Measurements from ENCODE around the gene AKR7A3.
"Not testable (repeated sequence)": the region's sequence is repeated elsewhere in the genome, so short reads cannot be mapped to it uniquely, and the experiment has no call there.

AKR7A3 gene

GRCh38 chr1:19268445-19268844 lies 20.1 kb downstream of the AKR7A3 start:
- H3K27me3 ChIP-seq (ENCODE audit: low read depth), result no peaks in the 10 kb centered on the region
- H3K4me1 ChIP-seq, result no peaks in the 10 kb centered on the region
- no peaks in the 10 kb centered on the region for H3K36me3 ChIP-seq (replicated peaks)
- no peak overlapping the region for H3K4me3 ChIP-seq
- in situ Hi-C loops (cut with MboI; ENCODE audit: low sequenced_read_pairs), result no loop called here
- H3K9me3 ChIP-seq, result no peaks in the 10 kb centered on the region
- DNase-seq (ENCODE audit: low spot score in 2 of 2), result no peak

- H3K4me1 ChIP-seq, result no peaks in the 10 kb centered on the region
- in situ Hi-C loops (cut with MboI; ENCODE audit: low sequenced_read_pairs), result no loop called here
- H3K27me3 ChIP-seq (ENCODE audit: low read depth), result no peaks in the 10 kb centered on the region
Measured at GRCh38 chr1:19262744-19263143, 25.8 kb downstream of the AKR7A3 start.

GRCh38 chr1:19262047-19262446 lies 26.5 kb downstream of the AKR7A3 start:
- no peaks in the 10 kb centered on the region for H3K9me3 ChIP-seq
- H3K4me1 ChIP-seq, result no peaks in the 10 kb centered on the region
- H3K36me3 ChIP-seq (replicated peaks), result peaks cover 39% of the 10 kb centered on the region
- no peaks in the 10 kb centered on the region for H3K27me3 ChIP-seq (ENCODE audit: low read depth)
- in situ Hi-C loops (cut with MboI; ENCODE audit: low sequenced_read_pairs), result no loop called here
- H3K4me3 ChIP-seq, result no peak overlapping the region
- peak in 1 of 2 experiments; percentile 29 for DNase-seq (ENCODE audit: low spot score in 2 of 2)

More at GRCh38 chr1:19262744-19263143, 25.8 kb downstream of the AKR7A3 start:
- H3K9me3 ChIP-seq, result no peaks in the 10 kb centered on the region
- no peak for DNase-seq (ENCODE audit: low spot score in 2 of 2)
- H3K4me3 ChIP-seq, result no peak overlapping the region
- peaks cover 32% of the 10 kb centered on the region for H3K36me3 ChIP-seq (replicated peaks)

- DNase-seq (ENCODE audit: low spot score in 2 of 2), result no peak
- Histone ChIP-seq H3K9me3 (no peaks in the 10 kb centered on the region), H3K4me1 (no peaks in the 10 kb centered on the region), H3K27me3 (ENCODE audit: low read depth) (no peaks in the 10 kb centered on the region), H3K36me3 (replicated peaks) (peaks cover 55% of the 10 kb centered on the region), H3K4me3 (no peak overlapping the region)
- in situ Hi-C loops (cut with MboI; ENCODE audit: low sequenced_read_pairs), result no loop called here
Measured at GRCh38 chr1:19260211-19261138, 28.1 kb downstream of the AKR7A3 start.

GRCh38 chr1:19258353-19258752 lies 30.2 kb downstream of the AKR7A3 start:
- no peak for DNase-seq (ENCODE audit: low spot score in 2 of 2)
- no peaks in the 10 kb centered on the region; the same call in 1 of the 2 replicates for H3K4me1 ChIP-seq
- no peaks in the 10 kb centered on the region for H3K27me3 ChIP-seq (ENCODE audit: low read depth)
- H3K4me3 ChIP-seq, result no peak overlapping the region
- H3K9me3 ChIP-seq, result no peaks in the 10 kb centered on the region
- H3K36me3 ChIP-seq (replicated peaks), result peaks cover 63% of the 10 kb centered on the region
- in situ Hi-C loops (cut with MboI; ENCODE audit: low sequenced_read_pairs), result no loop called here

GRCh38 chr1:19257178-19257914 lies 31.2 kb downstream of the AKR7A3 start:
- Histone ChIP-seq H3K27me3 (ENCODE audit: low read depth) (no peaks in the 10 kb centered on the region), H3K9me3 (no peaks in the 10 kb centered on the region), H3K4me3 (no peak overlapping the region), H3K36me3 (replicated peaks) (peaks cover 64% of the 10 kb centered on the region), H3K4me1 (no peaks in the 10 kb centered on the region; the same call in 1 of the 2 replicates)
- no peak for DNase-seq (ENCODE audit: low spot score in 2 of 2)
- in situ Hi-C loops (cut with MboI; ENCODE audit: low sequenced_read_pairs), result no loop called here

- H3K27me3 ChIP-seq (ENCODE audit: low read depth); DNase-seq (ENCODE audit: low spot score in 2 of 2); H3K9me3 ChIP-seq; in situ Hi-C loops (cut with MboI; ENCODE audit: low sequenced_read_pairs); H3K4me3 ChIP-seq; H3K4me1 ChIP-seq: not testable (repeated sequence)
- peaks cover 71% of the 10 kb centered on the region for H3K36me3 ChIP-seq (replicated peaks)
Measured at GRCh38 chr1:19256301-19256700, 32.3 kb downstream of the AKR7A3 start.

GRCh38 chr1:19255288-19255687 lies 33.3 kb downstream of the AKR7A3 start:
- H3K4me3 ChIP-seq, result no peak overlapping the region
- in situ Hi-C loops (cut with MboI; ENCODE audit: low sequenced_read_pairs), result no loop called here
- no peaks in the 10 kb centered on the region for H3K27me3 ChIP-seq (ENCODE audit: low read depth)
- H3K9me3 ChIP-seq, result no peaks in the 10 kb centered on the region
- H3K36me3 ChIP-seq (replicated peaks), result peaks cover 64% of the 10 kb centered on the region
- H3K4me1 ChIP-seq, result peaks cover 4% of the 10 kb centered on the region
- DNase-seq (ENCODE audit: low spot score in 2 of 2), result no peak

- H3K27me3 ChIP-seq (ENCODE audit: low read depth), result no peaks in the 10 kb centered on the region
- no peak for DNase-seq (ENCODE audit: low spot score in 2 of 2)
- H3K4me3 ChIP-seq, result no peak overlapping the region
- in situ Hi-C loops (cut with MboI; ENCODE audit: low sequenced_read_pairs), result no loop called here
- H3K4me1 ChIP-seq, result peaks cover 5% of the 10 kb centered on the region
- H3K36me3 ChIP-seq (replicated peaks), result peaks cover 56% of the 10 kb centered on the region
- H3K9me3 ChIP-seq, result no peaks in the 10 kb centered on the region
Measured at GRCh38 chr1:19254416-19254815, 34.2 kb downstream of the AKR7A3 start.

- Histone ChIP-seq H3K27me3 (ENCODE audit: low read depth) (no peaks in the 10 kb centered on the region), H3K36me3 (replicated peaks) (peaks cover 34% of the 10 kb centered on the region), H3K4me1 (peaks cover 8% of the 10 kb centered on the region), H3K9me3 (no peaks in the 10 kb centered on the region), H3K4me3 (peak within 1 kb of the TSS; percentile 82)
- in situ Hi-C loops (cut with MboI; ENCODE audit: low sequenced_read_pairs), result no loop called here
- DNase-seq (ENCODE audit: low spot score in 2 of 2), result peak; percentile 60 to 94
Measured at GRCh38 chr1:19251305-19252196, 37.0 kb downstream of the AKR7A3 start, which contains the start of the genes EMC1 and MRTO4. Gene EMC1, minus strand, starts transcription at chr1:19251524. Its CDS starts 15 bp downstream, at chr1:19251509. Gene MRTO4, plus strand, starts transcription at chr1:19251805. Its CDS starts 31 bp downstream, at chr1:19251836.

GRCh38 chr1:19250629-19251304 lies 37.8 kb downstream of the AKR7A3 start:
- Histone ChIP-seq H3K4me1 (peaks cover 8% of the 10 kb centered on the region), H3K27me3 (ENCODE audit: low read depth) (no peaks in the 10 kb centered on the region), H3K36me3 (replicated peaks) (peaks cover 26% of the 10 kb centered on the region), H3K9me3 (no peaks in the 10 kb centered on the region), H3K4me3 (peak overlapping the region; percentile 82)
- in situ Hi-C loops (cut with MboI; ENCODE audit: low sequenced_read_pairs), result no loop called here
- peak in 1 of 2 experiments; percentile 26 for DNase-seq (ENCODE audit: low spot score in 2 of 2)

- Histone ChIP-seq H3K4me3 (no peak overlapping the region), H3K9me3 (no peaks in the 10 kb centered on the region), H3K27me3 (ENCODE audit: low read depth) (no peaks in the 10 kb centered on the region), H3K4me1 (no peaks in the 10 kb centered on the region), H3K36me3 (replicated peaks) (peaks cover 87% of the 10 kb centered on the region)
- in situ Hi-C loops (cut with MboI; ENCODE audit: low sequenced_read_pairs), result no loop called here
- DNase-seq (ENCODE audit: low spot score in 2 of 2), result peak; percentile 47 to 75
Measured at GRCh38 chr1:19240673-19241538, 47.7 kb downstream of the AKR7A3 start.

All from HAP-1 (cell line).